Measurements from ENCODE around the gene IRS2.

IRS2 gene

GRCh38 chr13:109758937-109759480, 27.4 kb downstream of the IRS2 start:
- DNase-seq (ENCODE audit: low spot score) (no peak), FAIRE-seq (no peak)

DNA sequence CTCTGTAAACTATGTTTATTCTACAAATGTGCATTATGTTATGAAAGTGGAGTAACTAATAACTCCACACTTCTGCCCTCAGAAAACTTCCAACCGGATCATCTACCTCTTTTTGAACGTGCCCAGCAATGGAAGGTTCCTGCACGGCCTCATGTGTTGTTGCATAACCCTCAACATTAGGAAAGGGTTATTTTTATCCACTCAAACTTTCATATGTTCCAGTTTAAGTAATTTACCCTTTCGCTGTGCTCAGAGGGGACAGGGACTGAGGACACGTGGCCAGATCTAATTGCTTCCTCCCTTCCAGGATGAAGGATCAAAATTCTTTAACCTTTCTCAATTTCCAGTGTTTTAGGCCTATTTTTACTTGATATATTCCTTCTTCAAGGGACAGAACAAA, 29.6 kb downstream of the IRS2 start:
- FAIRE-seq (no peak), DNase-seq (ENCODE audit: low spot score) (no peak)

- DNase-seq (ENCODE audit: low spot score) (no peak), FAIRE-seq (no peak)
Measured at GRCh38 chr13:109755997-109756396, 30.4 kb downstream of the IRS2 start.

GRCh38 chr13:109755551-109755950, 30.8 kb downstream of the IRS2 start:
- DNase-seq (ENCODE audit: low spot score) (no peak), FAIRE-seq (no peak)

GRCh38 chr13:109751477-109751876, 34.9 kb downstream of the IRS2 start:
- no peak for DNase-seq (ENCODE audit: low spot score)
- no peak for FAIRE-seq

- DNase-seq (ENCODE audit: low spot score) (no peak), FAIRE-seq (no peak)
Measured at GRCh38 chr13:109750221-109750775, 36.1 kb downstream of the IRS2 start.

DNA sequence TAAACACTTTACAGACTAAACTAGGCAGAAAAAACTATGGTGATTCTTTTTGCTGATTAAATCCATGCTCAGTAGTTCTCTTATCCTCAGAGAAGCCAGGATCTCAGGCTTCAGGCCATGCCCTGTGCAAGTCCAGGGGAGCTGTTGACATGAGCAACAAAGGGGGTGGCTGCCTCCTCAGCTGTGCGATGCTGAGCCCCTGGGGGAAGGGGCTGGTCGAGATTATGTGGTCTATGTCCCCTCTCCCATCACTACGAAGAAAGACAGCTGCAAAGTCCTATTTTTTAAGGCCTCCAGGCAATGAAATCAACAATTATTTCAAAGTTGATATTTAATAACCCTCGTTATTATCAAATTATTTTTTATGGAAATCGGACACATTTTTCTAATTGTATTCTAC, 37.0 kb downstream of the IRS2 start:
- DNase-seq (ENCODE audit: low spot score) (no peak), FAIRE-seq (no peak)

DNA sequence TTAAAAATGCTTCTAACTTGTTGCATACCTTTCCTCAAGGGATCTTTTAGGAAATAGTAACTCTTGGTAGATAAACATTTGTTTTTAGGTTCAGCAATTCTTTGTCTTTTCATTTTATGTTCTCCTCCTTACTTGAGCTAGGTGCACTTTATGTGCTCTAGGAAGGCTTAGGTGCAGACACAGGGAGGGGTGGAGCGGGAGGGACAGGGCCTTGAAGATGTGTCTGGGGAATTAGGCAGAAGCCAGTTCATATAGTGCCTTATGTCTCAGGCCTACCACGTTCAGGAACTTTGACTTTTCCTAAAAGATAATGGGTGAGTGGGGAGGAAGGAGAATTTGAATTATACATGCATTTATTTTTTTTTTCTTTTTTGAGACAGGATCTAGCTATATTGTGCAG, 37.7 kb downstream of the IRS2 start:
- no peak for DNase-seq (ENCODE audit: low spot score)
- FAIRE-seq, result no peak

DNA sequence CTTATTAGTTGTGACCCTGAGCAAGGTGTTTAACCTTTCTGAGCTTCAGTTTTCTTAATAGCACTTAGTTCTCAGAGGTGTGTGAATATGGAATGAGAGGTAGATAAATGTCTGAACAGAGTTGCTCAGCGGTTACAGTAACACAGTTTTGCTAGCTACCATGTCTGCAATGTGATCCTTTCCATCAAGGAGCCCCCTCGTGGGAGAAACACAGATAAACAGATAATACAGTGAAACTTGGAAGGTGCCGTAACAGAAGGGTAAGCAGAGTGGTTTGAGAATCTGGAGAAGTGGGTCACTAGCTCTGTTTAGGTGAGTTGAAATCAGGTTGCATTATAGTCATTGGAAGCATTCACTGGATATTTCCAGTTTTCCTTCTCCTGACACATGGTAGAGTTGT, 38.9 kb downstream of the IRS2 start:
- FAIRE-seq (no peak), DNase-seq (ENCODE audit: low spot score) (no peak)

DNA sequence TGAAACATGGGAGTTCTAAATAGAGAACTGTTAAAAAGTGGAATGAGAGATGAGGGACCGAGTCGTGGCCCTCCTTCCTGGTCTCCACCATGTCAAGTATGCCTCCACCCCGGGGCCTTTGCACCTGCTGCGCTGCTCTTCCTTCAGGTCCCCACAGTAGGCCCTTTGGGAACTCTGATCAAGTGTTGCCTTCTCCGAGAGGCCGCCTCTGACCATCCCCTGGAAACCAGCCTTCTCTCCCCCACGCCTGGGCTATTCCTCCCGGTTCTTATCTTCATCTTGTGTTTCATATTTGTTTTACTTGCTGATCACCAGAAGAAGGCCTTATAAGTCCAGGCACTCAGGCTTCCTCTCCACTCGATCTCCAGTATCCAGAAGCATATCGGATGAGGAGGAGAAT, 40.0 kb downstream of the IRS2 start:
- DNase-seq (ENCODE audit: low spot score), result no peak
- no peak for FAIRE-seq

GRCh38 chr13:109745702-109746101, 40.7 kb downstream of the IRS2 start:
- FAIRE-seq, result no peak

GRCh38 chr13:109745060-109745459, 41.3 kb downstream of the IRS2 start:
- DNase-seq (ENCODE audit: low spot score) (no peak), FAIRE-seq (no peak)

More at GRCh38 chr13:109745702-109746101, 40.7 kb downstream of the IRS2 start:
- DNase-seq (ENCODE audit: low spot score), result no peak

DNA sequence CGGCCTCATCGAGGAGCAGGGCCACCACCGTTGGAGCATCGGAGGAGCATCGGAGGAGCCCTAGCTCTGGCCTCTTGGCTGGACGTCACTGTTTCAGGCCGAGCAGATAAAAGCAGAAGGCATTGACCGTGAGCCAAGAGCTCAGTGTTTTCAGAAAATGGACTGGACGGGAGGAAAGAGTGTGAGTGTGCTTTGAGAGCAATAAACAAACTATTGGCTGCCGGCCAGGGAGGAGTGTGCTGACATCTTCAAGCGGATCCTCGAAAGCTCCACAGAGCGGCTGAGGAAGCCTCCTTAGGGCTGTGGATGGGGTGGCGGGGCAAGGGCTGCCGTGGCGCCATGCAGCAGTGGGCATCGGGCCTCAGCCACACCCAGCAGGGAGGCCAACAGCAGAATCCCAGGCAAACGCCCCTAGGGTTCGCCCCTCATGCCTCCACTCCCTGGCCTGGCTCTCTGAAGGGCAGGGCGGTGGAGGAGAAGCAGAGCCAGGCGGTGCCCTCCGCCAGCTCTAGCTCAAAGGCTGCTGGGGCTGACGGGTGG, 41.8 kb downstream of the IRS2 start:
- FAIRE-seq, result no peak
- no peak for DNase-seq (ENCODE audit: low spot score)

GRCh38 chr13:109743706-109744453, 42.5 kb downstream of the IRS2 start:
- no peak for FAIRE-seq
- no peak for DNase-seq (ENCODE audit: low spot score)

- FAIRE-seq, result no peak
Measured at GRCh38 chr13:109741966-109742365, 44.4 kb downstream of the IRS2 start.

GRCh38 chr13:109740721-109741120, 45.7 kb downstream of the IRS2 start:
- FAIRE-seq, result no peak
- DNase-seq (ENCODE audit: low spot score), result no peak

More at GRCh38 chr13:109741966-109742365, 44.4 kb downstream of the IRS2 start:
- DNase-seq (ENCODE audit: low spot score), result no peak

GRCh38 chr13:109740121-109740520, 46.3 kb downstream of the IRS2 start:
- no peak for DNase-seq (ENCODE audit: low spot score)
- no peak for FAIRE-seq

GRCh38 chr13:109738298-109738746, 48.1 kb downstream of the IRS2 start:
- DNase-seq (ENCODE audit: low spot score) (no peak), FAIRE-seq (no peak)

DNA sequence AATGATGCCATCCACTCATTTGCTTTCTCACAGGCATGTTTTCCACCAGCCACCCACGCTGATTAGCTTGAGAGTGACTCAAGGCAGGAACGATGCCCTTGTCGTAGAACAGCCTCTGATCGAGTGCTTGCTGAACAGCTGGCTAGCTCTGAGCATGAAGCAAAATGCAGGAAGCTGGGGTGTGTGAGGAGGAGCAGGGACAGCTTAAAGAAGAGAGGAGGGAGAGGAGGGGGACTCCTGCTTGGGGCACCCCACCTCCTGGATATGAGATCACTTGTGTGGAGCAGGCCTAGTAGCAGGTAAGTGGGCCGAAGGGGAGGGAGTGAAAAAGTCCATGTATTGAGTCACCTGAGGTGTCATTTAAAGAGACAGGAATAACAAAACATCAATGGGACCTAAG, 48.8 kb downstream of the IRS2 start:
- DNase-seq (ENCODE audit: low spot score) (no peak), FAIRE-seq (no peak)

GRCh38 chr13:109737046-109737573, 49.3 kb downstream of the IRS2 start:
- DNase-seq (ENCODE audit: low spot score) (no peak), FAIRE-seq (no peak)

DNA sequence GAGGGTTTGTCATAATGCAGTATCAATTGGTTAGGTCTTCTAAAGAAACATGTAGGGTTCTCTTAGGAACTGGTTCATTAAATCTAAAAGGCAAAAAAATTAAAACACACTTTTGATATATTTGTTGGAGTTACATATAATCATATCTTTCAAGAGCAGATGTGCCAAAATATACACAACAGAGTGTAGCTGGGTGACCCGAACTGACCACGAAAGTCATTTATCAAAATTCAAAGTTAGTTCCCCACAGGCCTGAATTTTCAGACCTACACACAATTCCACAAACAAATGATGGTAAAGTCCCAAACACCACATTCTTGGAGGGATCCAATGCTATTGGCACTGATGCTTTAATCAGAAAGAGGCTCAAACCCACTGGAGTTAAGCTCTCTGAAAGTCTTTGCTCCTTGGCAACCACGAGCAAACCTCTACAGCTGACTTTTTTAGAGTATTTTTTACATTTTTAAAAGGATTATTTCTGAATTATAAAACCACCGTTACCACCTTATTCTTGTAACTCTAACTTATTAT, 50.9 kb downstream of the IRS2 start:
- DNase-seq (ENCODE audit: low spot score) (no peak), FAIRE-seq (no peak)
